Epithelial cell of proximal tubule (primary cell): ENCODE measurements around the gene MAP3K10. TPM values are rescaled to one million over a fixed set of nuclear protein-coding genes. Genes with fewer than 3 reads are reported as not detected.

Experiments used
- DNase-seq: peaks from one replicate; pipeline ENCODE4 v3.0.0-alpha.2; 2011; ENCODE audit warnings: low read depth
- H3K4me3 ChIP-seq: 2 replicates; pipeline ENCODE4 v1.5.1; 2011; ENCODE audit warnings: low read depth, mild to moderate bottlenecking, low read length
- CTCF ChIP-seq: conservative IDR thresholded peaks from 2 replicates; pipeline ENCODE4 v1.5.1; 2012; ENCODE audit warnings: low read depth, mild to moderate bottlenecking, low read length
- total RNA-seq: library from RNA; depleted of rRNA; stranded (reverse); fragments of >200 nt; gene quantifications from 2 replicates; pipeline ENCODE4 v1.2.3, GENCODE V29; 2015

MAP3K10 gene
- total RNA-seq, 1 donor from 2014 or later = 9.9 TPM

GRCh38 chr19:40240332-40240731, 49.1 kb downstream of the MAP3K10 start:
- no peak overlapping the region for H3K4me3 ChIP-seq
- no peak for DNase-seq
- TF ChIP-seq CTCF = no peak

GRCh38 chr19:40241125-40241808, 50.0 kb downstream of the MAP3K10 start:
- DNase-seq = no peak
- no peak for TF ChIP-seq CTCF
- no peak overlapping the region for H3K4me3 ChIP-seq

- no peak for TF ChIP-seq CTCF
- no peak for DNase-seq
- H3K4me3 ChIP-seq = no peak overlapping the region
Observed at GRCh38 chr19:40241809-40242384, 50.7 kb downstream of the MAP3K10 start.

GRCh38 chr19:40242480-40242879, 51.3 kb downstream of the MAP3K10 start:
- no peak overlapping the region for H3K4me3 ChIP-seq
- TF ChIP-seq CTCF = no peak
- no peak for DNase-seq

GRCh38 chr19:40243181-40243580, 52.0 kb downstream of the MAP3K10 start:
- no peak for TF ChIP-seq CTCF
- no peak overlapping the region for H3K4me3 ChIP-seq
- no peak for DNase-seq

- H3K4me3 ChIP-seq = no peak overlapping the region
- no peak for DNase-seq
- no peak for TF ChIP-seq CTCF
Observed at GRCh38 chr19:40244579-40245317, 53.5 kb downstream of the MAP3K10 start.
